HEK293T (cell line): ENCODE measurements around the gene TOMM5.

Source experiments
- ARNT ChIP-seq: fragments of 450-650 bp; IDR thresholded peaks from 2 replicates; pipeline ENCODE4 v1.6.1; 2017; ENCODE audit warnings: mild to moderate bottlenecking
- BHLHE40 ChIP-seq: fragments of 450-650 bp; IDR thresholded peaks from 2 replicates; pipeline ENCODE4 v1.6.1; 2016; ENCODE audit warnings: mild to moderate bottlenecking, moderate library complexity, borderline replicate concordance
- ELF4 ChIP-seq: fragments of 450-650 bp; IDR thresholded peaks from 2 replicates; pipeline ENCODE4 v1.6.1; 2017; ENCODE audit warnings: antibody characterized with exemption
- FOXA1 ChIP-seq: fragments of 450-650 bp; IDR thresholded peaks from 2 replicates; pipeline ENCODE4 v1.6.1; 2016; ENCODE audit warnings: mild to moderate bottlenecking
- FOXK2 ChIP-seq: fragments of 450-650 bp; IDR thresholded peaks from 2 replicates; pipeline ENCODE4 v1.6.1; 2016; ENCODE audit warnings: mild to moderate bottlenecking
- L3MBTL2 ChIP-seq: fragments of 450-650 bp; conservative IDR thresholded peaks from 2 replicates; pipeline ENCODE4 v1.6.1; 2016; ENCODE audit warnings: mild to moderate bottlenecking
- LEF1 ChIP-seq: fragments of 450-650 bp; IDR thresholded peaks from 2 replicates; pipeline ENCODE4 v1.6.1; 2017; ENCODE audit warnings: mild to moderate bottlenecking, borderline replicate concordance
- SP1 ChIP-seq: fragments of 450-650 bp; IDR thresholded peaks from 2 replicates; pipeline ENCODE4 v1.6.1; 2017
- SUZ12 ChIP-seq: fragments of 450-650 bp; IDR thresholded peaks from 2 replicates; pipeline ENCODE4 v1.6.1; 2016; ENCODE audit warnings: mild to moderate bottlenecking
- TARDBP ChIP-seq: fragments of 450-650 bp; IDR thresholded peaks from 2 replicates; pipeline ENCODE4 v1.6.1; 2016
- ZNF384 ChIP-seq: fragments of 450-650 bp; IDR thresholded peaks from 2 replicates; pipeline ENCODE4 v1.6.1; 2016

GRCh38 chr9:37604296-37604695 is 11.9 kb upstream of the TOMM5 start:
- TF ChIP-seq SP1 = no peak
- TF ChIP-seq FOXA1 = no peak
- no peak for TF ChIP-seq BHLHE40
- no peak for TF ChIP-seq FOXK2
- no peak for TF ChIP-seq ZNF384
- TF ChIP-seq L3MBTL2 = no peak
- TF ChIP-seq SUZ12 = no peak
- no peak for TF ChIP-seq TARDBP
- TF ChIP-seq LEF1 = no peak
- no peak for TF ChIP-seq ELF4
- no peak for TF ChIP-seq ARNT
